Activated CD4-positive, alpha-beta T cell treated with anti-CD3 and anti-CD28 coated beads for 4 hours (primary cell): ENCODE results near the gene ZNF426.
"Not testable (repeated sequence)": the region's sequence is repeated elsewhere in the genome, so short reads cannot be mapped to it uniquely, and the experiment has no call there.

ENCODE experiments used
- DNase-seq, 2 donors: peaks; one replicate each; pipeline ENCODE4 v3.0.0-alpha.2; 2020

Gene ZNF426

DNA sequence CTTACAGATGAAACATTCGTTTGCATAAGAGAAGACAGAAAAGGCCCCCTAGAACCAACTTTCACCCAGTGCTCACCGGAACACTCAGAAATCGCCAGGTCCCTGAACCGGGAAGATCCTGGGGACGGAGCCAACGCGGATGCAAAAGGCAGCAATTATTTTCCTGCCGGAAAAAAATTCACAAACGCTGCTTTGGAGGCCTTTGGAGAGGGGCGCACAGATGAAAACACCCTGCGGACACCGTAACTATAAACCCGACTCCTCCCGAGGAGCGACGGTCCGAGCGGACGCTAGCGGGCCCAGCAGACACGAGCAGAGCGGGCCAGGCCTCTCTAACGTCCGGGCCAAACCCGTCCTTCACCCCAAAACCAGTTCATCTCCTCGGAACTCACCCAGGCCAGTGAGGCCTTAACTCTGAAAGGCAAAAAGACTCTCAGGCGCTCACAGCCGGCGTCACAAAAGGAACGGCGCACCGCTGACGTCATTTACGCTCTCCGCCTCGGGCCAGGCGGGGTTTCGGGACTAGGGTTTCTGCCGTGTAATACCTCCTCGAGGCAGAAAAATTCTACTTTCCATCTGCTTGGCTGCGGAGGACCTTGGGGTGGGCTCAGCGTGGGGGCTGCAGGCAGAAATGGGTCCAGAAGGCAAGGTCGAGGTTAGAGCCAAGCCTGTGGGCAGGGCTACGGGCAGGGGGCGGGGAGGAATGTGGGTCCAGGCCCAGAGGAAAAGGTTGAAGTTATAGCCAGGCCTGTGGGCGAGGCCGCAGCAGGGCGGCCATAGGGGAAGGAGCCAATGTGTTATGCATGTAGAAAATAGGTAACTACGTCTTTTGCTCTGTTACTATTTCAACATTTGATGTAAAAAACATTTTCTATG lies at the start of gene ZNF426:
Gene ZNF426 (minus strand): TSS at position 463 of the 876 bp plus-strand sequence. CDS start 2,413 bp downstream, outside the sequence.
- DNase-seq = peak; percentile 76 to 84

DNA sequence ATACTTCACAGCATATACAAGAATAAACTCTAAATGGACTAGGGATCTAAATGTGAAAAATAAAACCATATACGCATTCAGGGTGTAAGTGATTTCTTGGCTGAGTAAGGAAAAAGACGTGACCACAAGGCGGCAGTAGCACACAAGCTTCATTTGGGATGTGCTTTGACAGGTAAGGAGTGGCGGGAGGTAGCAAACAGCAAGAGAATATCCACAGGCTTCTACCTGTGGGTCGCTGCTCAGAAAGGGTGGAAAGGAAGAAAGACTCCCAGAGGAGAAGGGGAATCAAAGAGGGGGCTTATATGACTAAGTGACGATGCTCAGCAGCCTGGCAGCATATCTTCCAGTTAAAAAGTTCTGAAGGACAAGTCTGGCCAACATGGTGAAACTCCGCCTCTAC lies 48.3 kb upstream of the ZNF426 start:
- DNase-seq = peak; percentile 68 to 81

DNA sequence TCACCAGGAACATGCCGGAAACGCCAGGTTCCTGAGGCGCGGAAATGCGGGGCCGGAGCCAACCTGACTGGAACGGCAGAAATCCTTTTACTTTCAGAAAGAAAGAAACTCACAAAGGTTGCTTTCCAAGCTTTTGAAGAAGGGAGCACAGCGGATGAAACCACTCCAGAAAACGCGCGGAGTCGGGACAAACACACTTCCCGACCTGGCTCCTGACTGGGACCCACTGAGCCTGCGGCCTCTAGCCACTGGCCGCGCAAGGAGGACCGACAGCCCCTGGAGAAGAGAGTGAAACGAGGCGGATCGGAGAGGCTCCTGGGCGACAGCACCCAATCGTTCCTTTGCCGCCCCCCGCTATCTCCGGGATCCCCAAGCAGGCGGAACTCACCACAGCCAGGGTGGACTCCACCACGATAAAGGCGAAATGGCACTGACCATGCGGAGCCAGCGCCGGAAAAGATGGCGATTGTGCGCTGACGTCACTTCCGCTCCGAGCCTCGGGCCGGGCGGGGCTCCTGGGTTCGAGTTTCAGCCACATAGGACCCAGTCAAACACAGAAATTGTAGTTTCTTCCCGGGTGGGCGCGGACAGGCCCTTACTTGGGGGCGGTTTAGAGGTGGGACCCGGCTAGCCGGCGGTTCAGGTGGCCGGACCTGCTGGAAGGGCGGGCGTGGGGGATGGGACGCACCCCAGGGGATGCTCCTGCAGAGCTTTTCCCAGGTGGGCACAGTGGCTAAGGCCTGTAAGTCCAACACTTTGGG lies 45.8 kb upstream of the ZNF426 start, which contains the start of gene ZNF121:
Gene ZNF121 (minus strand): TSS at position 432 of the 761 bp plus-strand sequence. CDS start 16,407 bp downstream, outside the sequence.
- peak; percentile 75 to 77 for DNase-seq

DNA sequence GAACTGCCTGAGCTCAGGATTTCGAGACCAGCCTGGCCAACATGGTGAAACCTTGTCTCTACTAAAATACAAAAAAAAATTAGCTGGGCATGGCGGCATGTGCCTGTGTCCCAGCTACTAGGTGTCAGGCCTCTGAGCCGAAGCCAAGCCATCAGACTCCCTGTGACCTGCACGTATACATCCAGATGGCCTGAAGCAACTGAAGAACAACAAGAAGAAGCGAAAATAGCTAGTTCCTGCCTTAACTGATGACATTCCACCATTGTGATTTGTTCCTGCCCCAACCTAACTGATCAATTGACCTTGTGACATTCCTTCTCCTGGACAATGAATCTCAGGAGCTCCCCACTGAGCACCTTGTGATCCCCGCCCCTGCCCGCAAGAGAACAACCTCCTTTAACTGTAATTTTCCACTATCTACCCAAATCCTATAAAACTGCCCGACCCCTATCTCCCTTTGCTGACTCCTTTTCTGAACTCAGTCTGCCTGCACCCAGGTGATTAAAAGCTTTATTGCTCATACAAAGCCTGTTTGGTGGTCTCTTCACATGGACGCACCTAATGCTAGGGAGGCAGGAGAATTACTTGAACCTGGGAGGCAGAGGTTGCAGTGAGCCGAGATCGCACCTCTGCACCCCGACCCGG lies 43.8 kb upstream of the ZNF426 start:
- not testable (repeated sequence) for DNase-seq

DNA sequence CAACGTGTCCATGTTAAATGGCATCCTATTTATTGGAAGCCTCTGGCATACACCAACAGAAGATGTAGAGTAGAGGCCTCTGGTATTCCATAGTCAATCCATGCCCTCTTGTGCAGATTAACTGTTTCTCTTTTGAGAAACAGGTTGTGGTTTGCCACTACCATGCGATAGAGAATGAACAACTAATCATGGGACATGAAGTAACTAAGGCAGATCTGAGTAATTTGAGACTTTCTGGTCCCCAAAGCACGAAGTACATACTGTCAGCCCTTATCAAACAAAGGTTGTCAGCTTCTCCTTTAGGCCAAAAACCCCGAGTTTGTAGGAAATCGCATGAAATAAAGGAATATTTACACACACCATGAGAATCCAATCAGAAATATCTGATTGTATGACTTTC lies 42.3 kb upstream of the ZNF426 start:
- DNase-seq = no peak

DNA sequence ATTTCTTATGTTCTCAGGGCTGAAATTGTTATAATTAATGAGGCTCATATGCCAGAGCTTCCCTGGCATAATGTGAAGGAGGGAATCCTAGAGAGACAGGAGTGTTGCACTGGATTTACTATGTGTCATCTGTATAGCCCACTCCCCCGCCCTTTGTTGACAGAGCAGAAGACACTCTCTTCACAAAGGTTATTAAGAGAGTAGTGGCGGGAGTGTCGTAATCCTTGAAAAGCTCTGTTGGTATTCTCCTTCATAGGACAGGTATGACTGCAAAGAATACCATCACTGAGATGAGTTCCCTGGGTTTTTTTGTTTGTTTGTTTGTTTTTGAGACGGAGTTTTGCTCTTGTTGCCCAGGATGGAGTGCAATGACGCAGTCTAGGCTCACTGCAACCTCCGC lies 31.8 kb upstream of the ZNF426 start:
- no peak for DNase-seq

DNA sequence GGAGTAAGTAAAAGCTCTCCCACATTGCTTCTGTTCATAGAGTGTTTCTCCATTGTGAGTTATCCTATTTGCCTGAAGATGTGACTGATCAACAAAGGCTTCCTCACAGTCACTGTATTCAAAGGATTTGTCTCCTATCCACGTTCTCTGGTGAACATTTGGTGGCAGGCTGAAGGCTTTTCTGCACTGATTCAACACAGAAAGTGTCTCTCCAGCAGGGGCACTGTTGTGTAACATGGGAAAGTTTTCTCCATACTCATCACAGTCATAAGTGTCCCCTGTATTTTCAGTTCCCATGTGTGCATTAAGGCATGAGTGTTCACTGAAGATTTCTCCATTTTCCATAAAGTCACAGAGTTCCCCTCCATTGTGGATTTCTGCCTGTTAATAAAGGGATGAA lies 28.3 kb upstream of the ZNF426 start:
- DNase-seq = no peak

DNA sequence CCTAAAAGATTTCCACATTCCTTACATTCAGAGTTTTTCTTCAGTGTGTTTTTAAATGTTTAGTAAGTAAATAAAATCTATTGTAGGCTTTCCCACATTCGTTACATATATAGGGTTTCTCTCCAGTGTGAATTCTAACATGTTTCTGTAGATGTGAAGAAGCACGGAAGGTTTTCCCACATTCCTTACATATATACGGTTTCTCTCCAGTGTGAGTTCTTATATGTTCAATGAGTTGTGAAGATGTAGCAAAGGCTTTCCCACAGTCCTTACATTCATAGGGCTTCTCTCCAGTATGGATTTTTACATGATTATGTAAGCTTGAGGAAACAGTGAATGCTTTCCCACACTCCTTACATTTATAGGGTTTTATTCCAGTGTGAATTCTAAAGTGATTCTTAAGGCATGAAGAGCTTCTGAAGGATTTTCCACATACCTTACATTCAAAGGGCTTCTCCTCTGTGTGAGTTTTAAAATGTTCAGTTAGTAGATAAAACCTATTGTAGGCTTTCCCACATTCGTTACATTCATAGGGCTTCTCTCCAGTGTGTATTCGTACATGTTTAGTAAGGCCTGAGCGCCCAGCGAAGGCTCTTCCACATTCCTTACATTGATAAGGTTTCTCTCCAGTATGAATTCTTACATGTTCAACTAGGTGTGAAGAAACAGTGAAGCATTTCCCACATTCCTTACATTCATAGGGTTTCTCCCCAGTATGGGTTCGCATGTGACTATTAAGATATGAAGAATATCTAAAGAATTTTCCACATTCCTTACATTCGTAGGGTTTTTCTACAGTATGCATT lies 27.7 kb upstream of the ZNF426 start:
- DNase-seq = no peak

DNA sequence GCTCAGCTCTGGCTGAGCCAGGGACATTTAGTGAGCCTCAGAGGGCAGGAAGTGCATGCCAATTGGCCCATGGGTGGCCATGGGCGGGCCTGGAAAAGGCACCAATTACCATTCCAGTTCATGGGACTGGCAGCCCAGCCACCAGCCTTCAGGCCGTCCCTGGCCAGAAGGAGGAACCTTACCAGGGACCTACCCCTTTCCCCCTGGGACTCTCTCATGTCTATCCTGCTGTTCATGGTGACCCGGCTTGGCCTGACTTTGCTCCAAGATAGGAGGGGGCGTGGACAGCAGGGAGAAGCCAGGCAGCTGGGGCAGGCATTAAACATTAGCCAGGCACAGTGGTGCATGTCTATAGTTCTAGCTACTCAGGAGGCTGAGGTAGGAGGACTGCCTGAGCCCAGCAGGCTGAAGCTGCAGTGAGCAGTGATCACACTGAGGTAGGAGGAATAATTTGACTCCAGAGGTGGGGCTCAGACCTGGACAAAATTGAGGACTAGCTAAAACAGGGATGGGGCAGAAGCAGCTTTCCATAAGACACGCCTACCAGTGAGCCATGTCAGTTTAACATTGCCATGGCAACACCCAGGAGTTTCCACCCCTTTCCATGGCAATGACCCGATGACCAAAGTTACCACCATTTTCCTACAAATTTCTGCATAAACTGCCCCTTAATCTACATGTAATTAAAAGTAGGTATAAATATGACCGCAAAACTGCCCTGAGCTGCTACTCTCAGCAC lies 14.3 kb upstream of the ZNF426 start:
- DNase-seq = no peak

DNA sequence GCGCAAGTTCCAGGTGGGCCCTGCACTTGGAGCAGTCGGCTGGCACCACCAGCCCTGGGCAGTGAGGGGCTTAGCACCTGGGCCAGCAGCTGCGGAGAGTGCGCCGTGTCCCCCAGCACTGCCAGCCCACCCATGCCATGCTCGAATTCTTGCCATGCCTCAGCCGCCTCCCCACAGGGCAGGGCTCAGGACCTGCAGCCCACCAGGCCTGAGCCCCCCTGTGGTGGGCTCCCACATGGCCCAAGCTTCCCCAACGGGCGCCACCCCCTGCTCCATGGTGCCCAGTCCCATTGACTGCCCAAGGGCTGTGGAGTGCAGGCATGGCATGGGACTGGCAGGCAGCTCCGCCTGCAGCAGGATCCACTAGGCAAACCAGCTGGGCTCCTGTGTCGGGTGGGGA lies 9.4 kb upstream of the ZNF426 start:
- no peak for DNase-seq

DNA sequence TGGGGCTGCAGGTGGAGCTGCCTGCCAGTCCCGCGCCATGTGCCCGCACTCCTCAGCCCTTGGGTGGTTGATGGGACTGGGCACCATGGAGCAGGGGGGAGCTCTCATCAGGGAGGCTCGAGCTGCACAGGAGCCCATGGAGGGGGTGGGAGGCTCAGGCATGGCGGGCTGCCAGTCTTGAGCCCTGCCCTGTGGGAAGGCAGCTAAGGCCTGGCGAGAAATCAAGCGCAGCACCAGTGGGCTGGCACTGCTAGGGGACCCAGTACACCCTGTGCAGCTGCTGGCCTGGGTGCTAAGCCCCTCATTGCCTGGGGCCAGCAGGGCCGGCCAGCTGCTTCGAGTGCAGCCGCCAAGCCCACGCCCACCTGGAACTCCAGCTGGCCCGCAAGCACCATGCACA lies 2.8 kb upstream of the ZNF426 start:
- not testable (repeated sequence) for DNase-seq

DNA sequence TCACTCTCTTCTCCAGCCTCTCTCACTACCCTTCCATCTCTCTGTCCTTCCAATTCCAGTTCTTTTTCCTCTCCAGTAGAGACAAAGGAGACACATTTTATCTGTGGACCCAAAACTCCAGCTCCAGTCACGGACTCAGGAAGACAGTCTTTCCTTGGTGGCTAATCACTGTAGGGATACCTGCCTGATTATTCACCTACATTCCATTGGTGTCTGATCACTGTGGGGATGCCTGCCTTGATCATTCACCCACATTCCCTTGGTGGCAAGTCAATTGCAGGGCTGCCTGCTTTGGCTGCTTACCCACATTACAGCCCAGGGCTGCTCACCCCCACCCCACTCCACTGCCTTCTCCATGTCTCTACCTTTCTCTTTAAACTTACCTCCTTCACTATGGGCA lies 1.5 kb upstream of the ZNF426 start:
- DNase-seq = not testable (repeated sequence)

DNA sequence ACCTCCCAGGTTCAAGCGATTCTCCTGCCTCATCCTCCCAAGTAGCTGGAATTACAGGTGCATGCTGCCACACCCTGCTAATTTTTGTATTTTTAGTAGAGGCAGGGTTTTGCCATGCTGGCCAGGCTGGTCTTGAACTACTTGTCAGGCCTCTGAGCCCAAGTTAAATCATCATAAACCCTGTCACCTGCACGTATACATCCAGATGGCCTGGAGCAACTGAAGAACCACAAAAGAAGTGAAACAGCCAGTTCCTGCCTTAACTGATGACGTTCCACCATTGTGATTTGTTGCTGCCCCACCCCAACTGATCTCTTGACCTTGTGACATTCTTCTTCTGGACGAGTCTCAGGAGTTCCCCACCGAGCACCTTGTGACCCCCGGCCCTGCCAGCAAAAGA lies 756 bp upstream of the ZNF426 start:
- not testable (repeated sequence) for DNase-seq

DNA sequence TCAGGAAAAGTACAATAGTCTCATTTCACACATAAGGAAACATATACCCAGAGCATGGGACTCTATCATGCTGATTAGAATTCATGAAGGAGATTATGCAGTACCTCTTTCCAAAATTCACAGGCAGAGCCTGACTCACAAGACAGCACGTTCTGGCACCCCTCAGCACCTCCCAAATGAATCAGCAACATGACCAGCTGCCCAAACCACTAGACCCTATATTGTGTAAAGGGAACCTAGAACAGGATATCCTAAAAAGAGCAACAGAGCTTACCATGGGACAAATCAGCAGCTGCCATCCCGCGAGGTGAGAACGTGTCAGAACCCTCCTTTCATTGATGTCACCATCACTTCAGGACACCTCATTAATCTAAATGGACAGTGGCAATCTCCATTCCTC lies 2.5 kb downstream of the ZNF426 start:
- no peak for DNase-seq

DNA sequence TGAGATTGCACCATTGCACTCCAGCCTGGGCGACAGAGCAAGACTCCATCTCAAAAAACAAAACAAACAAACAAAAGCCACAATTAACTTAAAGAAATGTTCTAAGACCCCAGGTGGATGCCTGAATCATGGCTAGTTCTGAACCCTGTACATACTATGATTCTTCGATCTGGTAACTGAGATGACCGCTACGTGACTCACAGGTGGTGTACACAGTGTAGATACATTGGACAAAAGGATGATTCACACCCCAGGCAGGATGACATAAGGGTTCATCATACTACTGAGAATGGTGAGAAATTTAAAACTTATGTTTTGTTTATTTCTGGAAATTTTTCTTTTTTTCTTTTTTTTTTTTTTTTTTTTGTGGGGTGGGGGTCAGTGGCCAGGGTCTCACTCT lies 6.5 kb downstream of the ZNF426 start:
- no peak for DNase-seq

DNA sequence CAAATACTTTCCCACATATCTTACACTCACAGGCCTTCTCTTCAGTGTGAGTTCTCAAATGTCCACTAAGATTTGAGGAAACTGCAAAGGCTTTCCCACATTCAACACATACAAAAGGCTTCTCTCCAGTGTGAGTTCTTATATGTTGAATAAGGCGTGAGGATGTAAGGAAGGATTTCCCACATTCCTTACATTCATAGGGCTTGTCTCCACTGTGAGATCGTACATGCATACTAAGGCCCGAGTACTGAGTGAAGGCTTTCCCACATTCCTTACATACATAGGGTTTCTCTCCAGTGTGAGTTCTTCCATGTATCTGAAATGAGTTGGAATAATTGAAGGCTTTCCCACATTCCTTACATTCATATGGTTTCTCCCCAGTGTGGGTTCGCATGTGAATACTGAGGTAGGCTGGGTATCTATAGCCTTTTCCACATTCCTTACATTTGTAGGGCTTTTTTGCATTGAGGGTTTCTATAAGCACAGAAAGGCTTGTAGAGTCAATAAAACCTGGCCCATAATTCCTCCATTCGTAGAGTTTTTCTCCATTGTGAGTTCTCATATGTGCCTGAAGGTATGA lies 9.6 kb downstream of the ZNF426 start:
- DNase-seq = no peak

DNA sequence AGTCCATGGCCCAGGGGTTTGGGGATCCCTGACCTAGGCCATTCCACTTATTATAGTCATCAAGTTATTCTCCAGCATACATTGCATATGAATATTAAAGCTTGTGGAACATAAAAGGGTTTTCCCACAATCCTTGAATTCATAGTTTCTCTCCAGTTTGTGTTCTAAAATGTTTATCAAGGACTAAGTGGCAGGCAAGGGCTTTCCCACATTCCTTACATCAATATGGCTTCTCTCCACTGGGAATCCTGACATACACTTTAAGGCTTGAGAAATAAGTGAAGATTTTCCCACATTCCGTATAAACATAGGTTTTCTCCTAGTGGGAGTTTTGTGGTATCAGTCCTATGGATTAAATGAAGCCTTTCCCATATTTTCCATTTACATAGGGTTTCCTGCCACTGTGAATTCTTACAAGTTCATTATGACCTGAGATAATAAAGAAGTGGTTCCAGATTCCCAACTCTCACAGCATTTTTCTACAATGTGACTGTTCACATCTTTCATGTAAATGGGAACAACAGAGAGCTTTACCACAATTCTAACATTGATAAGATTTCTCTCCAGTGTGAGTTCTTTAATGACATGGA lies 14.5 kb downstream of the ZNF426 start:
- no peak for DNase-seq

DNA sequence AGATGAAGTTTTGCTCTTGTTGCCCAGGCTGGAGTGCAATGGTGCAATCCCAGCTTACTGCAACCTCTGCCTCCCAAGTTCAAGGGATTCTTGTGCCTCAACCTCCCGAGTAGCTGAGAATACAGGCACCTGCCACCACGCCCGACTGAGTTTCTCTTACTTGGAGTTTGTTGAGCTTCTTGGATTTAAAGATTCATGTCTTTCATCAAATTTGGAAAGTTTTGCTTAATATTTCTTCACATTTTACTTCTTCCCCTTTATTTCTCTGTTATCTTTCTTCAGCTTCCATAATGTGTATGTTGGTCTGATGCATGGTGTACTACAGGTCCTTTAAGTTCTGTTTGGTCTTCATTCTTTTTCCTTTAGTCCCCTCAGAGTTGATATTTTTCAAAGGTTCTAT lies 31.2 kb downstream of the ZNF426 start:
- DNase-seq = no peak

DNA sequence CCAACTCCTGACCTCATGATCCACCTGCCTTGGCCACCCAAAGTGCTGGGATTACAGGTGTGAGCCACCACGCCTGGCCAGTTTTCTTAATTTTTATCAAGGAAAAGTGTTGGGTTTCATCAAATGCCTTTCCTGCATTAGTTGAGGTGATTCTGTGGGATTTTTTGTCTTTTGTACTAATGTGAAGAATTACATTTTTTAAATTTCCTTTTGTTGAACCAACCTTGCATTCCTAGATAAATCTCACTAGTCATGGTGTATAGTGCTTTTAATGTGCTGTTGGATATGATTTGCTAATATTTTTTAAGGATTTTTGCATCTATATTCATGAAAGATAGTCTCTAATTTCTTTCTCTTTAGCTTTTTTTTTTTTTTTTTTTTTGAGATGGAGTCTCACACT lies 37.6 kb downstream of the ZNF426 start:
- no peak for DNase-seq

DNA sequence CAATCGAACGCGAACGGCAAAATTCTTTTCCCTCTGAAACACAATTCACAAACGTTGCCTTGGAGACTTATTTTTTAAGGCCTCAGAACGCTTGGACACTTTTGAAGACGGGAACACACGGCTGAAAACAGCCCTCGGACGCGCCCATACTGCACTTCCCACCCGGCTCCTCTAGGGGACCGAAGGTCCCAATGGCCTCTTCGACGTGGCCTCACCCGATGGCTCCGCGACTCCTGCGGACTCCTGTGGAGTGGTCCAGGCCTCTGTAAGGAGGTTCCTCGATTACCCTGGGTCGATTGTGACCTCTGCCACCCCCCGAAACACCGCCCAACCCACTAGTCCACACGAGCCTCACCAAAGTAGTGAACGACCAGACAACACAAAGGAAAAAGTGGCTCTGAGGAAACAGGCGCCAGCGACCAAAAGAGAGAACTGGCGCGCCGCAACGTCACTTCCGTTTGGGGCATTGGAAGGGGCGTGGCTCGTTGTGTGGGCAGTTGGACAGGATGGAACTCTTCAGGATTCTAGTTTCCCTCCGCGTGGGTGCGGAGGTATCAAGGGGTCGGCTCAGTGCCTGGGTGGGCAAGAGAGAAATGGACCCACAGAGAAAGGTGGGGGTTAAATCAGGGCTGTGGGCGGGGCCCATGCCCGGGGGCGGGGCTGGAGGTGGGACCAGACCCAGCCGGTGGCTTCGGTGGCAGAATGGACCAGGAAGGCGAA lies 40.1 kb downstream of the ZNF426 start, which contains the start of gene ZNF560:
Gene ZNF560 (minus strand): TSS at position 434 of the 720 bp plus-strand sequence. CDS start 23,303 bp downstream, outside the sequence.
- DNase-seq = no peak
